Mammary epithelial cell (primary cell): Measurements from ENCODE around the gene FARS2.

Experiments used
- EZH2 ChIP-seq: IDR thresholded peaks from 2 replicates; pipeline ENCODE4 v1.6.1; 2012; ENCODE audit warnings: low read length, inconsistent platforms, borderline replicate concordance
- TF ChIP-seq, protein P1 (sequence below), 2 donors: IDR thresholded peaks in 1 of 2; conservative IDR thresholded peaks in 1 of 2; 2 replicates each; pipeline ENCODE4 v1.5.1; 2011 to 2012; ENCODE audit warnings: inconsistent platforms in 2 of 2, low read length in 2 of 2, mild to moderate bottlenecking in 2 of 2, control low read depth in 1 of 2, low read depth in 1 of 2; ENCODE audit not compliant: insufficient read depth in 1 of 2; ENCODE audit errors: extremely low read depth in 1 of 2

GRCh38 chr6:5442319-5442718 lies 181.0 kb downstream of the FARS2 start:
- TF ChIP-seq, protein P1, sequence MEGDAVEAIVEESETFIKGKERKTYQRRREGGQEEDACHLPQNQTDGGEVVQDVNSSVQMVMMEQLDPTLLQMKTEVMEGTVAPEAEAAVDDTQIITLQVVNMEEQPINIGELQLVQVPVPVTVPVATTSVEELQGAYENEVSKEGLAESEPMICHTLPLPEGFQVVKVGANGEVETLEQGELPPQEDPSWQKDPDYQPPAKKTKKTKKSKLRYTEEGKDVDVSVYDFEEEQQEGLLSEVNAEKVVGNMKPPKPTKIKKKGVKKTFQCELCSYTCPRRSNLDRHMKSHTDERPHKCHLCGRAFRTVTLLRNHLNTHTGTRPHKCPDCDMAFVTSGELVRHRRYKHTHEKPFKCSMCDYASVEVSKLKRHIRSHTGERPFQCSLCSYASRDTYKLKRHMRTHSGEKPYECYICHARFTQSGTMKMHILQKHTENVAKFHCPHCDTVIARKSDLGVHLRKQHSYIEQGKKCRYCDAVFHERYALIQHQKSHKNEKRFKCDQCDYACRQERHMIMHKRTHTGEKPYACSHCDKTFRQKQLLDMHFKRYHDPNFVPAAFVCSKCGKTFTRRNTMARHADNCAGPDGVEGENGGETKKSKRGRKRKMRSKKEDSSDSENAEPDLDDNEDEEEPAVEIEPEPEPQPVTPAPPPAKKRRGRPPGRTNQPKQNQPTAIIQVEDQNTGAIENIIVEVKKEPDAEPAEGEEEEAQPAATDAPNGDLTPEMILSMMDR (conservative IDR thresholded peaks at IDR 0.05 in 1 of 2, IDR thresholded peaks at IDR 0.05 in 1 of 2; ENCODE audit: extremely low read depth in 1 of 2, insufficient read depth in 1 of 2, low read depth in 1 of 2, low read length in 2 of 2), result no peak
- TF ChIP-seq EZH2, result no peak
